Tibial nerve (tissue), 4 donors: Measurements from ENCODE around the gene RALY. TPM values are rescaled to one million over a fixed set of nuclear protein-coding genes. Genes with fewer than 3 reads are reported as not detected.

Experiments used
- DNase-seq, 2 donors: peaks; one replicate each; pipeline ENCODE4 v3.0.0-alpha.2; 2019; ENCODE audit warnings: low spot score in 2 of 2
- H3K27ac ChIP-seq, 4 donors: fragments of 200-600 bp; sonication (generic) in 3 of 4; one replicate each; pipeline ENCODE4 v1.5.1; 2017 to 2019; ENCODE audit warnings: mild to moderate bottlenecking in 1 of 4
- H3K27me3 ChIP-seq, 2 donors: fragments of 200-600 bp; sonication (generic) in 1 of 2; one replicate each; pipeline versions ENCODE4 v1.5.1 to v1.6.0; 2017 to 2019
- H3K36me3 ChIP-seq, 3 donors: fragments of 200-600 bp; sonication (generic); one replicate each; pipeline ENCODE4 v1.5.1; 2018 to 2019
- H3K4me1 ChIP-seq, 4 donors: fragments of 200-600 bp; sonication (generic) in 3 of 4; one replicate each; pipeline ENCODE4 v1.5.1; 2017 to 2019
- H3K4me3 ChIP-seq, 4 donors: fragments of 200-600 bp; sonication (generic) in 3 of 4; one replicate each; pipeline ENCODE4 v1.5.1; 2017 to 2019; ENCODE audit warnings: mild to moderate bottlenecking in 1 of 4, moderate library complexity in 1 of 4
- H3K9me3 ChIP-seq, 4 donors: fragments of 200-600 bp; sonication (generic) in 3 of 4; one replicate each; pipeline ENCODE4 v1.5.1; 2017 to 2019
- CTCF ChIP-seq, 5 experiments: fragments of 200-600 bp in 3 of 5; fragments of 450-650 bp in 2 of 5; sonication (generic) in 3 of 5; IDR thresholded peaks; one replicate each; pipeline ENCODE4 v1.5.1; 2016 to 2019; ENCODE audit warnings: antibody characterized with exemption in 5 of 5, mild to moderate bottlenecking in 3 of 5, moderate library complexity in 2 of 5
- EP300 ChIP-seq, 2 donors: sonication (generic); formaldehyde crosslinking; IDR thresholded peaks; one replicate each; pipeline ENCODE4 v1.6.1; 2017; ENCODE audit warnings: antibody characterized with exemption in 2 of 2, mild to moderate bottlenecking in 1 of 2
- POLR2A ChIP-seq, 2 donors: fragments of 450-650 bp; IDR thresholded peaks; one replicate each; pipeline ENCODE4 v1.6.1; 2017; ENCODE audit warnings: antibody characterized with exemption in 2 of 2, mild to moderate bottlenecking in 2 of 2, moderate library complexity in 2 of 2
- WGBS, 2 donors: methylation state at CpG; one replicate each; pipeline ENCODE4 v1.1.5; 2018; 5-methylcytosine and 5-hydroxymethylcytosine counted together
- total RNA-seq, 4 donors: library from RNA; depleted of rRNA; stranded (reverse); fragments of >200 nt; gene quantifications; one replicate each; pipeline ENCODE4 v1.1.0, GENCODE V29; 2016

RALY gene
- total RNA-seq, 4 donors from 2014 or later, result 69.1 to 107 (median 96.4) TPM

- H3K36me3 ChIP-seq, result no peaks in the 10 kb centered on the region
- 92 to 94% methylated on average over 7 of the region's 7 CpGs for WGBS, 2 donors
- no peak overlapping the region for H3K4me3 ChIP-seq
- H3K27me3 ChIP-seq, result no peaks in the 10 kb centered on the region
- peaks cover 0 to 5% (median 0%) of the 10 kb centered on the region in 4 donors for H3K4me1 ChIP-seq
- no peak overlapping the region for H3K27ac ChIP-seq
- H3K9me3 ChIP-seq, result no peaks in the 10 kb centered on the region
- TF ChIP-seq POLR2A (IDR thresholded peaks at IDR 0.05) (no peak), CTCF (IDR thresholded peaks at IDR 0.05) (no peak), EP300 (IDR thresholded peaks at IDR 0.05) (no peak)
- no peak for DNase-seq
Measured at GRCh38 chr20:33981347-33981746, 12.4 kb upstream of the RALY start.

- DNase-seq, result no peak
- H3K27me3 ChIP-seq, result no peaks in the 10 kb centered on the region
- H3K4me1 ChIP-seq, result peaks cover 0 to 5% (median 0%) of the 10 kb centered on the region in 4 donors
- 72 to 79% methylated on average over 3 of the region's 3 CpGs for WGBS, 2 donors
- TF ChIP-seq CTCF (IDR thresholded peaks at IDR 0.05) (no peak), POLR2A (IDR thresholded peaks at IDR 0.05) (no peak), EP300 (IDR thresholded peaks at IDR 0.05) (no peak)
- no peaks in the 10 kb centered on the region for H3K36me3 ChIP-seq
- H3K4me3 ChIP-seq, result no peak overlapping the region
- no peak overlapping the region for H3K27ac ChIP-seq
- H3K9me3 ChIP-seq, result no peaks in the 10 kb centered on the region
Measured at GRCh38 chr20:33981964-33982363, 11.7 kb upstream of the RALY start.

GRCh38 chr20:33983371-33983770 is 10.3 kb upstream of the RALY start:
- H3K36me3 ChIP-seq, result no peaks in the 10 kb centered on the region
- H3K27ac ChIP-seq, result no peak overlapping the region
- TF ChIP-seq CTCF (IDR thresholded peaks at IDR 0.05), result no peak
- 62 to 82% methylated on average over 5 of the region's 5 CpGs for WGBS, 2 donors
- no peak overlapping the region for H3K4me3 ChIP-seq
- DNase-seq, result no peak
- peaks cover 0 to 5% (median 0%) of the 10 kb centered on the region in 4 donors for H3K4me1 ChIP-seq
- no peaks in the 10 kb centered on the region for H3K9me3 ChIP-seq
- H3K27me3 ChIP-seq, result no peaks in the 10 kb centered on the region

- H3K4me1 ChIP-seq, result peaks cover 0 to 5% (median 0%) of the 10 kb centered on the region in 4 donors
- TF ChIP-seq CTCF (IDR thresholded peaks at IDR 0.05), result no peak
- H3K27me3 ChIP-seq, result no peaks in the 10 kb centered on the region
- DNase-seq, result no peak
- WGBS, 2 donors, result 43 to 54% methylated on average over 6 to 7 of the region's 7 CpGs
- no peaks in the 10 kb centered on the region for H3K36me3 ChIP-seq
- no peak overlapping the region for H3K4me3 ChIP-seq
- H3K27ac ChIP-seq, result no peak overlapping the region
- no peaks in the 10 kb centered on the region for H3K9me3 ChIP-seq
Measured at GRCh38 chr20:33984182-33984719, 9.5 kb upstream of the RALY start.

GRCh38 chr20:33985280-33985679 is 8.4 kb upstream of the RALY start:
- TF ChIP-seq POLR2A (IDR thresholded peaks at IDR 0.05) (no peak), EP300 (IDR thresholded peaks at IDR 0.05) (no peak), CTCF (IDR thresholded peaks at IDR 0.05) (no peak)
- Histone ChIP-seq H3K4me3 (no peak overlapping the region), H3K27me3 (no peaks in the 10 kb centered on the region), H3K9me3 (no peaks in the 10 kb centered on the region), H3K4me1 (peaks cover 0 to 5% (median 0%) of the 10 kb centered on the region in 4 donors), H3K27ac (no peak overlapping the region), H3K36me3 (no peaks in the 10 kb centered on the region)
- 90 to 95% methylated on average over 2 of the region's 2 CpGs for WGBS, 2 donors
- no peak for DNase-seq
